DMS153 treated with DMSO at 0.1 percent for 48 hours (cell line): ENCODE data around the gene C3orf22.
A peak's percentile ranks its signal among the peaks of the same experiment; 100 is the strongest.

ENCODE experiments used
- DNase-seq: peaks from one replicate; lab custom pipeline; 2025; ENCODE audit not compliant: unreplicated experiment; lab: John Stamatoyannopoulos, UW

The C3orf22 gene

DNA sequence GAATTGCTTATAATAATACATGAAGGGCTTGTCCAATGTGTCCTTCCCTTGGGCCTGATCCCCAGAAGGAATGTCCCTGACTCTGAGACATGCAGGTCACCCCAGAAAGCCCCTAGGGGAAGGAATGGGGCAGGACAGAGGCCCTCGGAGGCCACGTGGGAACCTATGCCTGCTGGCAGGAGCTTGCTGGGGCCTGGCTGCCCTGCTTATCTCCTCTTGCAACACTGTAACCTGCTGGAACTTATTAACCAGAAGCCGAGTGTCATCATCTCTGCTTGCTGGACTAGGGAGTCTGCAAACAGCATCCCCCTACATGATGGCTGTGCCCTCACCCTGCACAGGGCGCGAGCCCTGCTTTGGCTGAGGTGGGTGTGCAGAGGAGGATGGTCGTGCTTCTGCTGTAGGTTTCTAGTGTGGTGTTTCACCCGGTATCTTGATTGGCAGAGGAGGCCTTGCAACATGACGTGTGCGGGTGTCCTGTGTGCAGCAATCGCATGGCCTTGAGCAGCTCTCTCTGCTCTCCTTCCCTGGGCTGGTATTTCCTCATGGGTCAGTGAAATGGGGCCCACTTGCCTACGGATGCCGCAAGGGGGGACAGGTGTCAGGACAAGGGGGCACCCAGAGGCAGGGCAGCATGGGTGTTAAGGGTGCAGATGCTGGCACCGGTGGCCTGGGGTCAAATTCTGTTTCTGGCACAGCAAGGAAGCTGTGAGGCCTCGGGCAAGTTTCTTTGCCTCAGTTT, 29.8 kb downstream of the C3orf22 start:
- DNase-seq = no peak

DNA sequence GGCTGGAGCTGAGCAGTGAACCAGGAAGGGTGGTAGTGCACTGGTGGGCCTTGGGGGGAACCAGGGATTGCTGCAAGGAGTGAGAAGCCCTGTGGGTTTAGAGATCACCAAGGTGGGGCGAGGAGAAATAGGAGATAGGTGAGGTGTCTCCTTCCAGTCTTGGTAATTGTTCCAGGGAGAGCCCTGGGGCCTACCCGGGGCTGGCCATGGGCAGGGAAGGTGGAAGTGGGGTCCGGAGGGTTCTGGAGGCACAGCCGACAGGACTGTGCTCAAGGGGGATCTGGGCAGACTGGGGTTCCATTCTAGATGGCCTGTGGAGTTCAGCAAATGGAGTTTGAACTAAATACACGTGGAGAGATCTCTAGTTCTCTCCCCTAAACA, 30.3 kb downstream of the C3orf22 start:
- DNase-seq = no peak

DNA sequence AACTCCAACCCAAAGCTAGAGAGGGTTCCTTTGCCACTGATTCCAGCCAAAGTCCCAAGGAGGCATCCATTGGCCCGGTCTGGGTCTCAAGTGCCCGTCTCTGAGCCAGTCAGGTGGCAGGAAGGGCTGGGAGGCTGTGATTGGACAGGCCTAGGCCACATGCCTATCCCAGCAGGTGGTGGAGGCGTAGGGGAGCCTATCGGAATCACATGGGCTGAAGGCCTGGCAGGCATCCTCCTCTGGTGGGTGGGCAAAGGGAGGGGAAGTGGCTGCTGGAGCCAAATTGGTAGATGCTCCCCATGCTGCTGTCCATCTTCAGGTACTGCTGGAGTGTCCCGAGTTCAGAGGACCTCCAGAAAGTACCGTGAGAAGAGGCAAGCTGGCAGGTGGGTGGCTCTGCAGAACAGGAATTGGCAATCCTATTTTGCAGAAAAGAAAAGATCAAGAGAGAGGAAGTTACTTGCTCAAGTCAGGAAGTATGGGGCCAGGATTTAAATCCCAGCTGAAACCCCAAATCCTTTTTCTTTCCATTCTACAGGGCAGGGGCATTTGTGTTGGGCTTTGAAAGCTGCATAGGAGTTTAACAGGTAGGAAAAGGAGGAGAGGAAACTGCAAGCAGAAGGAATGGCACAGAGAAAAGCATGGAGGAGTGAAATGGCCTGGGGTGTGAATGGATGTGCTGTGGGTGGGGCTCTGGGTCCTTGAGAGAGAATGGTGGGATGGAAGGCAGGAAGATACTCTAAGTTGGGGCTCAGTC, 31.1 kb downstream of the C3orf22 start:
- DNase-seq = no peak

DNA sequence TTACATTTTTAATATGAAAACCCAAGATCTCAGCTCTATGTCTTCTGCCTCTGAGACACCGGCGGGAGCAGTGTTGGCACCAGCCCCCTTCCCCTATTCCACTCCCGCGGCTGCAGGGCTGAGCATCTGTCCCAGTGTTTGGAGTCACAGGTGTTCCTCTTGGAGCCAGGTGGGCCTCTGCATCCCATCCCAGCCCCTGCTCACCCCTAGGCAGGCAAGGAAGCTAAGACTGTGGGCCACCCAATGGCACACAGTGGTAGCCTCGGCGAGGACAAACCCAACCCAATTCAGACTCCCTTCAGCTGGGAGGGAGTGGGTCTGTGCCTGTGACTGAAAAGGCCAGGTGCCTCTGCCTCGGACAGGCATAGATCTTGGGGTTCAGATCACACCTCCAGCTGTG, 31.7 kb downstream of the C3orf22 start:
- DNase-seq = no peak

DNA sequence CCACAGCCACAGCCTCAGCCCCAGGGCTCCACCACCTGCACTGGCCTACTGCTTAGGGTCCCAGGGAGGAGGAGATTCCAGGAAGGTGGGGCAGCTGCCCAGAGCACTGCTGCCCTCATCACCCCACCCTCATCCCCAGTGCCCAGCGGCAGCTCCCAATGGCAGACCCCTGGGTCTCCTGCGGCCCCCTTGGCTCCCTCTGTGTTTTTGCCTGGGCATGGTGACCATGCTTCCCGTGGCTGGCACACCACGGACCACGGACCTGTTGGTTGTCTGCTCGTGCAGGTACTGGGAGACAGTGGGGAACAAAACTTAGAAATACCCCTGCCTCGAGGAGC, 32.1 kb downstream of the C3orf22 start:
- no peak for DNase-seq

DNA sequence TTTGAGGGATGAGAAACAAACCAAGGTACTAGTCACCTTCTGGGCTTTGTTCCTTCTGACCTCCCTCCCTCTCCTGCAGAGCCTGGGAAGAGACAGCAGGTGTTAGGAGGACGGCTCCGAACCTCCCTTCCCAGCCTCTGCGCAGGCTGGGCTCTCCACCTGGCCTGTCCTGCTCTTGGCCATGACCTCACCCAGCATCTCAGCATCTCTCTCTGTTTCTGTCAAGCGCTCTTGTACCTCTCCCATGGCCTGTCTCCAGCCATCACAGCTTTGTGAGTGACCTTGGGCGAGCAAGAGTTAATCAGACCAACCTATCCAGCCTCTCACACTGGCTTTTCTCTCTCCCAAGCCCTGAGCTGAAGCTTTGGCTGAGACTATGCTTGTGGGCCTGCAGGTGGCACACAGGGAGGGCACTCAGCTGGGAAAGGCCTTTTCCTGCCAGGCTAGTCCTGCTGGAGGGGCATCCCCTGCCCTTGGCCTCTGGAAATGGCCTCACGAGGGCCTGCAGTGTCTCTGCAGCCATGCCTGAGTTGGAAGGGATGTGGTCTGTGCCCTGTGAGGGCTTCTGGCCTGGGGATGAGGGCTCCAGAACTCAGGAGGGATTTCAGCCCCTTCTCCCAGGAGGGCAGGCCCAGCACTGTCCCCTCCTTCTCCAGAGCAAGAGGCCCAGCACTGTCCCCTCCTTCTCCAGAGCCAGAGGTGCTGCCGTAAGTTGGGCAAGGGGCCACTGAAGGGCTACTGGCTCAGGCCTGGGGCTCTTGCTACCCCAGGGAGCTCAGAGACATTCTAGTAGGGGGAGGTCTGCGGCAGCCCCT, 32.7 kb downstream of the C3orf22 start:
- DNase-seq = no peak

DNA sequence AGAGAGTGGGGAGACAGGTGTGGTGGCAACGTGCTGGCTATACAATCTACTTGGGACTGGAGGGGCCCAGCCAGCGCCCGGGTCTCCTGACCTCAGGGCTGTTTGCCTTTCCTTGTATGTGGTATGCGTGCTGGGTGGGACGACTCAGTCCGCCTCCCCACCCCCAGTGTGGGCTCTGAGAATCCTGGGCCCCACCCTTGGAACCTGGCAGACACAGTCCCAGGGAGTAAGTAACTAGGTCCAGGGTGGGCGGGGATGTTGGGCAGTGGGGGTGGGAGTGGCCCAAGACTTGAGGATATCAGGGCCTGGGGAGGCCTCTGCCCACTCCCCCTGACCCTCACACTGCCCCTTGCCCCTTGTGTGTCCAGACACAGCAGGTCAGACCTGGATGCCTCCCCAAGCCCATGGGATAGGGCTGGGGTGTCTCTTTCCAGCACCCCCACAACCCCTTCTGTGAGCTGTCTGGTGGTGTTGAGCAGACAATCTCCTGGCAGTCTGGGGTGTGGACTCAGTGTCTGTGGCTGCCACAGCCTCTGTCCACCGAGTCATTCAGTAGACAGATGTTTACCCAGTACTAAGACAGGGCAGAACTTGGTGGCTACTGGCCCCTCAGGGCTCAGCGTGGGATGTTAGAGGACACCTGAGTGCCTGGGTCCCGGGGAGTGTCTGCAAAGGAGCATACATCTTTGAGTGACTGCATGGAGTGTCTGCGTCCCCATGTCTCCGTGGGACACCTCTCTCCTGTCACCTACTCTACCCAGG, 33.5 kb downstream of the C3orf22 start:
- no peak for DNase-seq

DNA sequence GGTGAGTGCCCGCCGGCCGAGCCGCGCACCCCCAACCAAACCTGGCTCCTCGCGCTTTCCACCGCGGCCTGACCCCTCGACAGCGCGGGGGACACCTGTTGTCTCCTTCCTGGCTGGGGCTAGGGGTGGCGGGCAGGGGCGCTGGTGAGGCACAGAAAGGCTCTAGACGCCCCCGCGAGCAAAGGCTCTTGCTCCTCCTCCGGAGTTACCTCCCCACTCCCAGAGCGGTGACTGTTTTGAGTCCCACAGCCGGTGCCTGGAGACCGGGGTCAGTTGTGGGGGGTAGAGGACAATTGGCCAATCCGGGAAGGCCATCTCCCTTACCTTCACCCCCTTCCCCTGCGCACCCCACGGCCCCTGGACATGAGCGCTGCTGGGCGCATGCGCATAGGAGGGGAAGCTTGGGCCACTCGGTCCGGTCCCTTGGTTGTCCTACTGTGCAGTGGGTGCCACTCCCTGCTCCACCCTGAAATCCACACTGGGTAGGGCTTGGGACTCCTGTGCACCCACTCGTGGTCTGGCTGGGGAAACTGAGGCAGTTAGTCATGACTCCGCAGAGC, 34.2 kb downstream of the C3orf22 start:
- DNase-seq = no peak

DNA sequence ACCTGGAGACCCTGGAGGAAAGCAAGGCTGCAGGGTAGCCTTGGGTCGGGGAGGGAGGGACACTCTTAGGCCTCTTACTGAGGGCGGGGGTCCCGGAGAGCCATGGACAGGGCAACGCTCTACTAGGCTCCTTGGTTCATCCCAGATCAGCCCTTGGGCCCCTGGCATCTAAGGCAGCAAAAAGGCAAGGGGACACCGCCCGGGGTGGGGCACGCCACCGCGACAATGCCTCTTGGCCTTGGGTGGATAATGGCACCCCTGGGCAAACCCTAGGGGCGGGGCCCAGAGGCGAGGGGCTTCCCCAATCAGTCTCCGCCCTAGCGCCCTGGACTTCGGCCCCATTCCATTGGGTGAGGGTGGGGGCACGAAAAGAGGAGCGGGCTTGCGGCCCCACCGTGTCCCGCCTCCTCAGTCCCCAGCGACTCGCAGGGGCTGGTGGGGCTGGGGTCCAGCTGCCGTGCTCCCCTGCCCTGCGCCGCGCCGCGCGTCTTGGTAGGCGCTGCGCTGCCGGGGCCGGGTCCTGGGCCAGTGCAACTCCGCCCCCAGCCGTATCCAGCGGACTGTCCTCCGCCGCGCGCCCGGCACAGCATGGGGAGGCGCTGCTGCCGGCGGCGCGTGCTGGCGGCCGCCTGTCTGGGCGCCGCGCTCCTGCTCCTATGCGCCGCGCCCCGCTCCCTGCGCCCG, 34.8 kb downstream of the C3orf22 start, which contains the start of gene CHST13:
Gene CHST13, plus strand, starts transcription at position 411 of the 684 bp plus-strand sequence. Its CDS starts 178 bp downstream, at position 589.
- peak; percentile 5 for DNase-seq

DNA sequence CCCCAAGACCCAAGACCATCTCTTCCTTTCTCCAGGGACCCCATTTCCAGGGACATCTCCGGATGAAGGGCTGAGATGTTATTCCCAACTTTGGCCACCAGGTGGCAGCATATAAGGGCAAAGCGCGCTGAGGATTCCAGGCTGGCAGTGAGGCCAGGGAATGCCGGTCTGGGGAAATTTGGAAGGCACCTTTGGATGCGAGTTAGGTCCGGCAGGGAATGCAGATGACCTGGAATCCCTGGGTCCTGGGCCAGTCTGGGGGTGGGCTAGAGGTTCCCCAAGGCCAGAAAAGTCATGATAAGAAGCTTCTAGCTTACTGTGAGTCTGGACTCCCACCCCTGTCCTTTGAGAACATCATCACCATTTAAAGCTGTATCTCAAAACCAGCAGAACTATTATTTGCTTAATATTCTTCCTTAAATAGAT, 36.4 kb downstream of the C3orf22 start:
- DNase-seq = peak; percentile 49

DNA sequence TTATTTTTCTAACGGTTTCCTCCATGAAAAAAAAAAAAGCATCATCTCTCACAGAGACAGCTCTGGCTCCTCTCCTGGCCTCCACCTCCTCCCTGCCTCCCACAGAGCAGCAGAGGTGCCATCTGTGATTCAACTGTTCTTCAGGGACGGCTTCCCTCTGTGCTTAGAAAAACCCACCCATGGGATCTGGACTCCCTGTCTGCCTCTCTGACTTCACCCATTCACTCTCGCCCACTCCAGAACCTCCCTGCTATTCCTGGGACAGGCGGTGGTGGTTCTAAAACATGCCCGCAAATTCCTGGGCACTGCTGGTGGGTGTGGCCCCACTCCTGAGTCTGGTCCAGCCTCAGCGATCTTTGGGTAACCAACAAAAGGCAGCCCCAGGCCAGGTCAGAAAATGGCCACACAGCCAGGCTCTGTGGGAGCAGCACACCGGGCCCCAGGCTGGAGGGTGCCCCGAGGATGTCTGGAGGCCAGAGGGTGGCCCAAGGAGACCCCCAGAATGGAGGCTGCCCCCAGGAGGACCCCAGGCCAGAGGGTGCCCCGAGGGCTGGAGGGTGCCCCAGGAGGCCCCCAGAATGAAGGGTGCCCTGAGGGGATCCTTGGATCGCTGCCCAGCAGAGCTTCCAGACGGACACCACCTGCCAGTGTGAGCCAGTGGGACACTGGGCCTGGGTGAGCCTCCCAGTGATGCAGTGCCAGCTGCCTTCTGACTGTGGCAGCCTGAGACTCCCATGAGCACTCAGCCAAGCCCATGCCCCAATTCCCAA, 37.4 kb downstream of the C3orf22 start:
- DNase-seq = no peak

DNA sequence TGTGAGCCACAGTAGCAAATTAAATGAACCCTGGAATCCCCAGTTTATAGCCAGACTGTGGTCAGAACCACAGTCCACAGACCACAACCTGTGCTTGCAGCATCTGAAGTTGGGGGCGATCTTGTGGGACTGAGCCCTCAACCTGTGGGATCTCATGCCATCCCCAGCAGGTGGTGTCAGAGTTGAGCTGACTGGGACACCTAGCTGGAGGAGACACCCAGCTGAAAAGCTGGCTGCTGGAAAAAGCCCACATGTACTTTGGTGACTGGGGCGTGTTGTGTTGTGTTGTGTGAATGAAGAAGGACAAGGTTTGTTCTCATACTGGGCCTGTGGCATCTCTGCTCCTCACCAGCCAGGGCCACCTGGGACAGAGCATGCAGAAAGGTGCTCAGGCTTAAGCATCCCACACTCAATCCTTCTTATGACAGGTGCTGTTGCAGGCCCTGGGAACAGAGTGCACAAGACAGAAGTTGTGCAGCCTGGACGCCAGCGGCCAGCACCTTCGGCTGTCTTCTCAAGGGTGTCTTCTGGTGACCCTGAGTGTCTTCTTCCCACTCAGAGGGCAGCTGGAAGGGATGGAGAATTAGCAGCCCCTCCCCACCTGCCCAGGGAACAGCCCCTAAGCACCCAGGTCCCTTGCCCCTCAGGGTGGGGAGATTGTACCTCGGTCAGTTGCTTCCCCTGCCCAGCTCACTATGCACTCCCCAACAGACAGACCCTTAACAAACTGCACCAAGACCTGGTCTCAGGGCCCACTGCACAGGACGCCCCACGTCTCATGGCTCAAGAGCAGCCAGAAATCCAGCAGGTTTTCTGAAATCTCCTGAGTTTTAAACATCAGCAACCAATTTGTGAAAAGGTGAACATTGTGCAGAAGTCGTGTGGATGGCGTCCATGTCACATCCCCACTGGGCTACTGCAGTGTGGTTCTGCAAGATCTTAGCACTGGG, 39.0 kb downstream of the C3orf22 start:
- no peak for DNase-seq

DNA sequence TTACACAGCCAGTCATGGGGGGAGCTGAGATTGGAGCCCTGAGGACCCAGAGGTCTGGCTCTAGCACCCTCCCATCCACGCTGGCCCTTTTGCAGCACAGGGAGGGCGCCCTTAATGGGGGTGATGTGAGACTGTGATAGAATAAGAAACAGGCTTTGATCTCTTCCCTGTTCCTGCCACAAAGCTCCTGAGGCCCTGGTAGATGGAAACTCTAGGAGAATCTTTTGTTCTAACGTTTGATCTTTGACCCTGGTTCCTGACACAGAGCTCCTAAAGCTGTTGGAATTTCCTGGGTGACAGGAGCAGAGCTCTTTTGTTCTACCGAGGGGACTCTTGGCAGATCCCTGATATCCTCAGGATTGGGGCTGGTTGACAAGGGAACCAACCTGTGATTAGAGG, 40.0 kb downstream of the C3orf22 start:
- no peak for DNase-seq

DNA sequence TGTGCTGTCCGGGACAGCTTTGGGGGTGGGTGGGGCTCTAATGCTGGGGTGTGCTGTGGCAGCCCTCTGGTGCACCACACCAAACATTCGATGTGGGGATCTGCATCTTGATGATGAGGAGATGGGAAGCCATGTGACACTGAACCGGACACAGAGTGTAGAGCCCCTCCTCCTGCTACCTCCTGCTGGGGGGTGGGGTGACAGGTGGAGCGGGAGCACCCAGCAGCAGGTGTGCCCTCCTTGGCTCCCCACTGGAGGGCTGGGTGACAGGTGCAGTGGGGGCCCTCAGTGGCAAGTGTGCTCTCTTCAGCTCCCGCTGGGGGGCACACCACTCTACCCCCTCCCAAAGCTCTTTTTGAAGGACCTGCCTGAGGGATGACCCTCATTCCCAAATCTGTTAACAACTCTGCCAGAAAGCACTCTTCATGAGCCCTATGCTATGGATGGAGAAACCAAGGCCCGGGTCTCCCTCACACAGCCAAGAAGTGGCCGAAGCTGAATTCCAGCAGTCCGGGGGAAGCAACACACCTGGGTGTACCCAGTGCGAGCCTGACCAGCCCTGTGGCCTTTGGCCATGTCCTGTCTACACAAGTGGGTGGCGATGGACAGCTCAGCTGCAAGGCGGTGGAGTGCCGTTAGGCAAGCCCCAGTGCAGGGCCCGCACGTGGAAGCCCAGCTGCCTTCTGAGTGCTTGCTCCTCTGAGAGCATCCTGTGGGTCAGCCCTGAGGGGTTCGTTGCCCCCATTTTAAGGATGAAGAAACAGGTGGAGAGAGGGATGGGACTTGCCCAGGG, 40.5 kb downstream of the C3orf22 start:
- no peak for DNase-seq

DNA sequence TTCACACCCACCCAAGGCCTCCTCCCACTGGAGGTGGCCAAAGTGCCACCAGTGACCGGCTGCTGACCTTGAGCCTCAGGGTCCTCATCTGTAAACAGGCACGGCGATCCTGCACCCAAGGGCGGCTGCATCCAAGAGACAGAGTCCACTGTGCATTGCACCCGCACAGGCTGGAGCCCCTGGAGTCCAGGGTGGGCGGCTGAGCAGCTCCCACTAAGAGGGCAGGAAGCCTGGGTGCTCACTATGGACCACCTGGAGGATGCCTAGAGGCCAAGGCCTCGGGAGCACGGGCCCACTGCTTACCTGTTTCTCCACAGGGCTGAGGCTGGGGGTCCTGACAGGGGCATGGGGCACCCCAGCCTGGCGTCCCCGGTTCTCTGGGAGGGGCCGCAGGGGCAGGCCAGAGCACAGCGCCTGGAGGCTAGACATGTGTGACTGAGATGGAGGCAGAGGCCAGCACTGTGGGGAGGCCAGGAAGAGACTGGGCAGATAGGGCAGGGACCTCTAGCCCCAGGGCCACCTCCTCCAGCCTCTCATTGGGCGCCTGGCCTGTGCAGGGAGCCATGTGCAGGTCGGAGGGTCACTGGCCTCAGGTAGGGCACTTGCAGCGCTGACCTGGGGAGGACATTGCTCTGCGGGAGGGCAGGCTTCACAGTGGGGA, 41.3 kb downstream of the C3orf22 start, which contains the start of gene UROC1:
Gene UROC1, minus strand, starts transcription at position 483 of the 661 bp plus-strand sequence. Its CDS starts 54 bp downstream, at position 429.
- DNase-seq = no peak

DNA sequence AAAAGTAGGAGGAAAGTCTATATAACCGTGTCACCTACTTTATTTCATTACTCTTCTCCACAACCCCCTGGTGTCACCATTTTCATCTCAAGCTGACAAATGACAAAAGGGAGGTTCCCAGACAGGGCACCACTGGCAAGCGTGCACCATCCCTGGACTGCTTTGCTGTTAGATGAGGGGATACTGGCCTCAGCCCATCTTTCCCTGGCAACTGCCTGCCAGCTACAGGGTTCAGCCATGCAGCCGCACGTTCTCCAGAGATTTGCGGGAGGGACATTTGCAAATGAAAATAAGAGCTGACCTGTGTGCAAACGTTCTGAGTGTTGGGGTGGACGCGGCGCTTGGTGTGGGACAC, 41.8 kb downstream of the C3orf22 start:
- DNase-seq = no peak
